H1 (cell line): ENCODE results near the gene PHF13. TPM values are rescaled to one million over a fixed set of nuclear protein-coding genes. Genes with fewer than 3 reads are reported as not detected.

Experiments used
- CTCF ChIA-PET: fragments of 300-600 bp; sonication (Branson Sonifier 250); formaldehyde crosslinking; loops from one replicate; lab custom pipeline; 2021; ENCODE audit not compliant: partially characterized antibody; lab: Charles Lee
- POLR2A ChIA-PET: fragments of 300-600 bp; sonication (Branson Sonifier 250); formaldehyde crosslinking; loops from one replicate; lab custom pipeline; 2021; ENCODE audit warnings: inconsistent platforms; ENCODE audit not compliant: partially characterized antibody; lab: Charles Lee
- DNase-seq, 2 experiments: peaks; one replicate each; pipeline versions ENCODE4 v3.0.0 to v3.0.0-alpha.2; 2010 to 2022; ENCODE audit warnings: low spot score in 2 of 2, low read depth in 1 of 2, mixed read lengths in 1 of 2
- FAIRE-seq: peaks from 2 replicates; lab custom pipeline; 2011; peaks lifted over from hg19 to GRCh38; lab: Jason Lieb, UNC
- H2AFZ ChIP-seq: 2 replicates; pipeline ENCODE4 v1.8.1; 2012; ENCODE audit warnings: low read length, inconsistent platforms
- H2AK5ac ChIP-seq: 2 replicates; pipeline ENCODE4 v1.6.1; 2013; ENCODE audit warnings: low read depth, low read length
- H2BK120ac ChIP-seq: replicated peaks from 2 replicates; pipeline ENCODE3; 2013; ENCODE audit warnings: low read depth, low read length, inconsistent platforms
- H2BK12ac ChIP-seq: 2 replicates; pipeline ENCODE4 v1.6.1; 2013; ENCODE audit warnings: low read depth, low read length
- H2BK15ac ChIP-seq: 2 replicates; pipeline ENCODE4 v1.6.1; 2013; ENCODE audit warnings: low read length
- H2BK20ac ChIP-seq: 2 replicates; pipeline ENCODE4 v1.6.1; 2013; ENCODE audit warnings: low read length
- H2BK5ac ChIP-seq: 2 replicates; pipeline ENCODE4 v1.6.1; 2013; ENCODE audit warnings: low read depth, low read length
- H3K14ac ChIP-seq: 2 replicates; pipeline ENCODE4 v1.6.1; 2013; ENCODE audit warnings: inconsistent platforms; ENCODE audit not compliant: insufficient read length
- H3K18ac ChIP-seq: 2 replicates; pipeline ENCODE4 v1.6.1; 2013; ENCODE audit warnings: low read length; ENCODE audit errors: extremely low read depth
- H3K23ac ChIP-seq: 2 replicates; pipeline ENCODE4 v1.6.1; 2013; ENCODE audit warnings: inconsistent platforms; ENCODE audit not compliant: insufficient read length
- H3K23me2 ChIP-seq: 2 replicates; pipeline ENCODE4 v1.6.1; 2013; ENCODE audit warnings: low read depth, low read length
- H3K27ac ChIP-seq: 2 replicates; pipeline ENCODE4 v1.6.1; 2011; ENCODE audit warnings: low read depth, low read length, inconsistent platforms
- H3K27me3 ChIP-seq, 4 experiments: replicated peaks in 1 of 4; 1 replicate in 1 of 4; 2 replicates in 3 of 4; pipeline versions ENCODE4 v1.6.1 to v1.8.1; 2011 to 2013; ENCODE audit warnings: low read length in 3 of 4, mild to moderate bottlenecking in 3 of 4, inconsistent platforms in 2 of 4, mixed read lengths in 2 of 4, moderate library complexity in 1 of 4; ENCODE audit not compliant: control insufficient read depth in 3 of 4, insufficient read depth in 3 of 4; ENCODE audit errors: extremely low read depth in 1 of 4
- H3K36me3 ChIP-seq, 4 experiments: 2 replicates each; pipeline versions ENCODE4 v1.6.1 to v1.8.1; 2011 to 2013; ENCODE audit warnings: mild to moderate bottlenecking in 4 of 4, low read length in 3 of 4, moderate library complexity in 2 of 4, control low read depth in 1 of 4, inconsistent platforms in 1 of 4; ENCODE audit not compliant: insufficient read depth in 4 of 4, control insufficient read depth in 2 of 4
- H3K4ac ChIP-seq: replicated peaks from 2 replicates; pipeline ENCODE3; 2013; ENCODE audit warnings: low read length, low read depth, mixed read lengths, inconsistent platforms; ENCODE audit not compliant: insufficient read length
- H3K4me1 ChIP-seq, 4 experiments: replicated peaks in 1 of 4; 1 replicate in 1 of 4; 2 replicates in 3 of 4; pipeline versions ENCODE4 v1.6.1 to v1.8.1; 2011 to 2013; ENCODE audit warnings: low read length in 3 of 4, inconsistent platforms in 2 of 4, mixed read lengths in 1 of 4; ENCODE audit not compliant: insufficient read depth in 4 of 4, control insufficient read depth in 3 of 4
- H3K4me2 ChIP-seq, 2 experiments: 2 replicates each; pipeline versions ENCODE4 v1.6.1 to v1.8.1; 2011 to 2013; ENCODE audit warnings: low read depth in 2 of 2, low read length in 2 of 2, control low read depth in 1 of 2, inconsistent platforms in 1 of 2, mild to moderate bottlenecking in 1 of 2; ENCODE audit not compliant: insufficient read depth in 1 of 2
- H3K4me3 ChIP-seq, 4 experiments: fragments of 200-600, 300-600 bp in 1 of 4; sonication (generic), shearing (Covaris generic), sonication (Bioruptor Twin) in 1 of 4; 2 replicates each; pipeline versions ENCODE4 v1.5.1 to v1.8.1; 2011 to 2016; ENCODE audit warnings: low read length in 4 of 4, low read depth in 3 of 4, control low read depth in 2 of 4, inconsistent platforms in 2 of 4, mild to moderate bottlenecking in 2 of 4, mixed read lengths in 1 of 4, moderate library complexity in 1 of 4; ENCODE audit not compliant: insufficient read depth in 2 of 4; ENCODE audit errors: extremely low read depth in 1 of 4
- H3K56ac ChIP-seq: replicated peaks from 2 replicates; pipeline ENCODE3; 2013; ENCODE audit warnings: low read depth, mild to moderate bottlenecking, mixed read lengths, low read length, inconsistent platforms; ENCODE audit not compliant: insufficient read length
- H3K79me1 ChIP-seq: 2 replicates; pipeline ENCODE4 v1.6.1; 2013; ENCODE audit warnings: low read depth, low read length, control low read depth
- H3K79me2 ChIP-seq, 2 experiments: 2 replicates each; pipeline versions ENCODE4 v1.6.1 to v1.8.1; 2012 to 2013; ENCODE audit warnings: low read length in 2 of 2, mild to moderate bottlenecking in 2 of 2, inconsistent platforms in 1 of 2; ENCODE audit not compliant: insufficient read depth in 2 of 2, control insufficient read depth in 1 of 2
- H3K9ac ChIP-seq, 4 experiments: replicated peaks in 1 of 4; 1 replicate in 1 of 4; 2 replicates in 3 of 4; pipeline versions ENCODE4 v1.6.1 to v1.8.1; 2011 to 2013; ENCODE audit warnings: low read depth in 3 of 4, low read length in 3 of 4, control low read depth in 2 of 4, mild to moderate bottlenecking in 2 of 4, moderate library complexity in 2 of 4, inconsistent platforms in 1 of 4; ENCODE audit errors: extremely low read depth in 1 of 4
- H3K9me3 ChIP-seq, 2 experiments: 2 replicates each; pipeline versions ENCODE4 v1.6.1 to v1.8.1; 2012 to 2013; ENCODE audit warnings: mild to moderate bottlenecking in 2 of 2, moderate library complexity in 2 of 2, control low read depth in 1 of 2, inconsistent platforms in 1 of 2, low read depth in 1 of 2, low read length in 1 of 2, mixed read lengths in 1 of 2; ENCODE audit not compliant: insufficient read depth in 2 of 2
- H4K20me1 ChIP-seq, 2 experiments: replicated peaks in 1 of 2; 2 replicates each; pipeline versions ENCODE3 to v1.8.1; 2011 to 2013; ENCODE audit warnings: inconsistent platforms in 2 of 2, low read length in 2 of 2, mild to moderate bottlenecking in 1 of 2; ENCODE audit not compliant: insufficient read depth in 2 of 2, control insufficient read depth in 1 of 2
- H4K5ac ChIP-seq: 2 replicates; pipeline ENCODE4 v1.6.1; 2013; ENCODE audit warnings: low read length, low read depth, mixed read lengths, inconsistent platforms; ENCODE audit not compliant: insufficient read length
- H4K8ac ChIP-seq: 2 replicates; pipeline ENCODE4 v1.8.0; 2013; ENCODE audit warnings: mild to moderate bottlenecking, moderate library complexity, low read length, inconsistent platforms; ENCODE audit not compliant: insufficient read depth; ENCODE audit errors: extremely low read depth
- H4K91ac ChIP-seq: replicated peaks from 2 replicates; pipeline ENCODE3; 2013; ENCODE audit warnings: low read length, mixed read lengths, inconsistent platforms; ENCODE audit not compliant: insufficient read length
- ATF2 ChIP-seq: IDR thresholded peaks from 2 replicates; pipeline ENCODE4 v1.6.1; 2012; ENCODE audit warnings: low read length, inconsistent platforms
- KDM1A ChIP-seq: fragments of 200-600, 300-600 bp; sonication (generic); IDR thresholded peaks from 2 replicates; pipeline ENCODE4 v1.7.1; 2016; ENCODE audit warnings: mild to moderate bottlenecking, low read length, borderline replicate concordance
- POLR2A ChIP-seq, 2 experiments: IDR thresholded peaks; 1 replicate in 1 of 2; 2 replicates in 1 of 2; pipeline ENCODE4 v1.6.1; 2011; ENCODE audit warnings: low read depth in 2 of 2, low read length in 2 of 2, mild to moderate bottlenecking in 2 of 2; ENCODE audit errors: control extremely low read depth in 1 of 2
- SUZ12 ChIP-seq: fragments of 200-600 bp; sonication (generic); IDR thresholded peaks from 2 replicates; pipeline ENCODE4 v1.6.1; 2012; ENCODE audit warnings: mild to moderate bottlenecking, inconsistent platforms, low read length, moderate library complexity, mixed read lengths
- TEAD4 ChIP-seq: IDR thresholded peaks from 2 replicates; pipeline ENCODE4 v1.6.1; 2012; ENCODE audit warnings: low read depth, low read length, inconsistent platforms, mixed read lengths
- WGBS, 2 experiments: shearing (Covaris generic) in 1 of 2; methylation state at CpG; one replicate each; pipeline versions ENCODE4 v1.1.6 to v1.1.7; 2013 to 2015; ENCODE audit warnings: low lambda C conversion rate in 2 of 2, mixed read lengths in 2 of 2, inconsistent platforms in 1 of 2, low coverage in 1 of 2, missing lambda C conversion rate in 1 of 2; ENCODE audit not compliant: insufficient replicate concordance in 2 of 2, insufficient coverage in 1 of 2, insufficient read length in 1 of 2; ENCODE audit errors: extremely low coverage in 1 of 2, missing lambda C conversion rate in 1 of 2; 5-methylcytosine and 5-hydroxymethylcytosine counted together
- polyA plus RNA-seq, 7 experiments: library from polyadenylated mRNA; depleted of rRNA in 3 of 7; stranded (reverse) in 5 of 7; unstranded in 2 of 7; fragments of >200 nt in 5 of 7; fragments of 200-250 nt in 2 of 7; gene quantifications; 1 replicate in 5 of 7; 2 replicates in 1 of 7; 4 replicates in 1 of 7; pipeline versions ENCODE4 v1.2.1 to v1.2.3, GENCODE V29; 2011 to 2013; ENCODE audit warnings: missing spikeins in 2 of 7, mixed read lengths in 2 of 7
- total RNA-seq: library from RNA; stranded (reverse); fragmentation: NEBNext Ultra II Directional; extraction: Animal tissue kit (Norgen Biotek cat#: 25700); gene quantifications from 2 replicates; pipeline ENCODE4 v1.2.1, GENCODE V29; 2021

PHF13 gene
- total and polyA plus RNA-seq, 2 of the 8 experiments (the other 6 are each of a cell fraction or from before 2014, with no cell fraction given), result 11.7 to 39.6 TPM

DNA sequence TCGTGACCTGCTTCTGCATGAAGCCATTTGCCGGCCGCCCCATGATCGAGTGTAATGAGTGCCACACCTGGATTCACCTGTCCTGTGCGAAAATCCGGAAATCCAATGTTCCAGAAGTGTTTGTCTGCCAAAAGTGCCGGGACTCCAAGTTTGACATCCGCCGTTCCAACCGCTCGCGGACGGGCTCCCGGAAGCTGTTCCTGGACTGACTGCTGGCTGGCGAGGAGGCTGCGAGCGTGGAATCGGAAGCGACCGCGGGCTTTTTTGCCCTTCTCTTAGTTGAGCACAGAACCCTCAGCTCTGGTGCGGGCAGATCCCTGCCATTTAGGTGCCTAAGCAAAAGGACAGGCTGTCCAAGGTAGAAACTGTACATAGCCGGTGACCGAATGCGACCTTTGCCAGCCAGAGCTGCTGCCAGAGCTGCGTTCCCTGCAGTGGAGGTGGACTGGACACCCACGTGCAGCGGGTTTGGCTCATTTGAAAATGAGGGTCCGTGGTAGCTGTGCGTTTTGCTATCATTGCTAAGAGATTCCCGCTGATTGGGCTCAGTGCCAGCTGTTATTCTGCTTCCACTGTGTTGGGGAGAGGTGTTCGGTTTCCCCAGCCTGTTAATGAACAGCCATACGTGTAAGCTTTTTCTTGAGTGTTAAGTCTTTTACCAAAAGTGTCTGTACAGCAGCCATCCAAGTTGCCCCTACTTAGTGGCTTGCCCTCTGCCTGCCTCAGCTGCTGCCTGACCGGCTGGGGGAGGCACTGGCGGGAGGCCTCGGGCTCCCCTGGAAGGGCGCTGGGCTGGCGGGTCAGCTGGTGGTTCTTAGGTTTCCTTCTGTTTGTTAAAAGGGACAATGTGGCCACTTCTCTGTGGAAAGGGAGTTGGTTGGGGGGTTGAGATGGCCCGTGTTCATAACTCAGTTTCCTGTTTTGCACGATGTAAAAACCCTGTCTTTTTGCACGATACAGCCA, 8.2 kb downstream of the PHF13 start:
- ChIA-PET CTCF (interaction anchor here (0.7 to 4.7 kb wide), 5 partner anchors 11 to 218 kb away, joined by 3 to 21 read pairs (median 9); no protein-coding TSS in a partner anchor), POLR2A (interaction anchor here (0.6 to 14.3 kb wide), 5 partner anchors 12 to 68 kb away, joined by 3 to 175 read pairs (median 5); partner anchors contain the start of gene KLHL21)
- H4K5ac ChIP-seq, result no peak overlapping the region
- H2AFZ ChIP-seq, result no peak overlapping the region
- H3K9ac ChIP-seq, result no peak overlapping the region
- H3K4me1 ChIP-seq, result 0 out of 7 replicates have a peak, but pooled peaks cover 0 to 2% (median 0%) of the 10 kb centered on the region in 4 experiments
- peaks cover 3% of the 10 kb centered on the region for H3K79me1 ChIP-seq
- no peak overlapping the region for H3K4ac ChIP-seq
- H2BK5ac ChIP-seq, result no peak overlapping the region
- FAIRE-seq (no peak), DNase-seq (no peak)
- no peak overlapping the region for H4K8ac ChIP-seq
- peaks cover 18 to 22% of the 10 kb centered on the region in 2 experiments for H4K20me1 ChIP-seq
- no peak overlapping the region for H3K18ac ChIP-seq
- H4K91ac ChIP-seq, result no peak overlapping the region
- no peak overlapping the region for H3K56ac ChIP-seq
- no peak overlapping the region for H3K23ac ChIP-seq
- no peak overlapping the region for H2BK15ac ChIP-seq
- H2BK20ac ChIP-seq, result no peak overlapping the region
- TF ChIP-seq SUZ12, result no peak
- no peak for TF ChIP-seq TEAD4
- no peak for TF ChIP-seq POLR2A (IDR thresholded peaks at IDR 0.05; ENCODE audit: control extremely low read depth in 1 of 2, low read depth in 2 of 2, low read length in 2 of 2)
- TF ChIP-seq ATF2, result no peak
- TF ChIP-seq KDM1A, result no peak
- no peak overlapping the region for H2BK120ac ChIP-seq
- H2AK5ac ChIP-seq, result no peak overlapping the region
- H3K4me2 ChIP-seq, result no peak overlapping the region
- no peak overlapping the region for H3K14ac ChIP-seq
- peaks cover 4 to 63% of the 10 kb centered on the region in 2 experiments for H3K79me2 ChIP-seq
- no peaks in the 10 kb centered on the region for H3K9me3 ChIP-seq
- no peak overlapping the region for H2BK12ac ChIP-seq
- peaks cover 16 to 67% (median 34%) of the 10 kb centered on the region in 4 experiments for H3K36me3 ChIP-seq
- WGBS, 2 experiments, result 93% methylated on average over 41 of the region's 41 CpGs; no CpG with 5 or more reads in 1 of the 2 experiments
- no peak overlapping the region for H3K27ac ChIP-seq
- H3K23me2 ChIP-seq, result no peaks in the 10 kb centered on the region; the same call in 1 of the 2 replicates
- no peak overlapping the region for H3K4me3 ChIP-seq
- no peaks in the 10 kb centered on the region for H3K27me3 ChIP-seq
